Neural cell (in vitro differentiated cells): ENCODE measurements around the gene SFXN1. TPM values are rescaled to one million over a fixed set of nuclear protein-coding genes. Genes with fewer than 3 reads are reported as not detected.

Source experiments
- H2AFZ ChIP-seq: fragments of 200-600, 300-800 bp; sonication (generic), shearing (Covaris generic); 2 replicates; pipeline ENCODE4 v1.6.0; 2014; ENCODE audit warnings: low read depth, mild to moderate bottlenecking, antibody characterized with exemption, low read length, moderate library complexity
- H3F3A ChIP-seq: fragments of 200-600 bp; shearing (Covaris generic); 2 replicates; pipeline ENCODE4 v1.6.1; 2016; ENCODE audit warnings: mild to moderate bottlenecking, moderate library complexity, mixed read lengths, antibody characterized with exemption, low read length; ENCODE audit not compliant: insufficient read depth, poor library complexity, severe bottlenecking
- H3K27ac ChIP-seq: fragments of 200-600, 300-800 bp; sonication (generic), shearing (Covaris generic); 2 replicates; pipeline ENCODE4 v1.5.1; 2014; ENCODE audit warnings: mild to moderate bottlenecking, low read length, moderate library complexity
- H3K27me3 ChIP-seq: fragments of 300-800, 200-600 bp; sonication (generic), shearing (Covaris generic); 2 replicates; pipeline ENCODE4 v1.6.0; 2014; ENCODE audit warnings: mild to moderate bottlenecking, low read depth, low read length, moderate library complexity; ENCODE audit not compliant: insufficient read depth
- H3K36me3 ChIP-seq: fragments of 300-800, 200-600 bp; sonication (generic), shearing (Covaris generic); 2 replicates; pipeline ENCODE4 v1.5.1; 2014; ENCODE audit warnings: mild to moderate bottlenecking, antibody characterized with exemption, low read length, moderate library complexity; ENCODE audit not compliant: insufficient read depth
- H3K4me2 ChIP-seq: fragments of 300-800, 200-600 bp; sonication (generic), shearing (Covaris generic); 2 replicates; pipeline ENCODE4 v1.6.0; 2014; ENCODE audit warnings: mild to moderate bottlenecking, low read length
- H3K4me3 ChIP-seq: fragments of 300-800, 200-600 bp; sonication (generic), shearing (Covaris generic); 2 replicates; pipeline ENCODE4 v1.5.1; 2014; ENCODE audit warnings: mild to moderate bottlenecking, low read length, moderate library complexity
- H3K79me2 ChIP-seq: fragments of 200-600 bp; shearing (Covaris generic); replicated peaks from 2 replicates; pipeline ENCODE4 v1.6.0; 2014; ENCODE audit warnings: mild to moderate bottlenecking, low read length, moderate library complexity; ENCODE audit not compliant: insufficient read depth
- H3K9ac ChIP-seq: fragments of 300-800, 200-600 bp; sonication (generic), shearing (Covaris generic); 2 replicates; pipeline ENCODE4 v1.6.1; 2016; ENCODE audit warnings: mild to moderate bottlenecking, low read length, mixed read lengths
- H3K9me2 ChIP-seq: fragments of 200-600 bp; shearing (Covaris generic); 2 replicates; pipeline ENCODE4 v1.6.1; 2016; ENCODE audit warnings: mild to moderate bottlenecking, low read length, mixed read lengths; ENCODE audit not compliant: insufficient read depth
- H3K9me3 ChIP-seq: fragments of 200-600, 300-800 bp; sonication (generic), shearing (Covaris generic); 2 replicates; pipeline ENCODE4 v1.6.1; 2016; ENCODE audit warnings: mild to moderate bottlenecking, mixed run types, low read length, moderate library complexity, mixed read lengths
- H4K20me1 ChIP-seq: fragments of 200-600 bp; shearing (Covaris generic); 2 replicates; pipeline ENCODE4 v1.6.1; 2016; ENCODE audit warnings: mild to moderate bottlenecking, mixed run types; ENCODE audit not compliant: insufficient read depth
- EP300 ChIP-seq: fragments of 450-650 bp; conservative IDR thresholded peaks from 2 replicates; pipeline ENCODE4 v1.6.1; 2014; ENCODE audit warnings: antibody characterized with exemption, mild to moderate bottlenecking, moderate library complexity; ENCODE audit not compliant: poor library complexity, severe bottlenecking
- EZH2 ChIP-seq: fragments of 200-600, 300-800 bp; shearing (Covaris generic), sonication (generic); IDR thresholded peaks from 2 replicates; pipeline ENCODE4 v1.6.1; 2014; ENCODE audit warnings: antibody characterized with exemption, low read length, borderline replicate concordance, mild to moderate bottlenecking; ENCODE audit not compliant: insufficient read depth, poor library complexity, severe bottlenecking
- MXI1 ChIP-seq: fragments of 450-650 bp; conservative IDR thresholded peaks from 2 replicates; pipeline ENCODE4 v1.6.1; 2014; ENCODE audit warnings: antibody characterized with exemption, mild to moderate bottlenecking; ENCODE audit not compliant: poor library complexity, severe bottlenecking
- POLR2AphosphoS5 ChIP-seq: IDR thresholded peaks from 2 replicates; pipeline ENCODE4 v1.6.1; 2012
- RAD21 ChIP-seq: fragments of 450-650 bp; conservative IDR thresholded peaks from 2 replicates; pipeline ENCODE4 v1.6.1; 2014; ENCODE audit warnings: antibody characterized with exemption, mild to moderate bottlenecking, moderate library complexity
- REST ChIP-seq: IDR thresholded peaks from 2 replicates; pipeline ENCODE4 v1.6.1; 2012; ENCODE audit warnings: borderline replicate concordance
- SMC3 ChIP-seq: fragments of 450-650 bp; conservative IDR thresholded peaks from 2 replicates; pipeline ENCODE4 v1.6.1; 2014; ENCODE audit warnings: antibody characterized with exemption, mild to moderate bottlenecking, moderate library complexity; ENCODE audit not compliant: poor library complexity
- TAF1 ChIP-seq: IDR thresholded peaks from 2 replicates; pipeline ENCODE4 v1.6.1; 2012; ENCODE audit warnings: low read depth
- polyA plus RNA-seq: library from polyadenylated mRNA; depleted of rRNA; stranded (reverse); fragments of >200 nt; gene quantifications from 2 replicates; pipeline ENCODE4 v1.2.3, GENCODE V29; 2014

The SFXN1 gene
- polyA plus RNA-seq, 1 donor from 2014 or later = 109 TPM

GRCh38 chr5:175513297-175513696 lies 34.9 kb downstream of the SFXN1 start:
- TF ChIP-seq POLR2AphosphoS5 (no peak), REST (no peak), TAF1 (no peak)
- no peaks in the 10 kb centered on the region for H3K9me3 ChIP-seq
- H3K27ac ChIP-seq = no peak overlapping the region
- no peak overlapping the region for H2AFZ ChIP-seq
- no peaks in the 10 kb centered on the region for H3K79me2 ChIP-seq
- no peaks in the 10 kb centered on the region for H4K20me1 ChIP-seq
- H3F3A ChIP-seq = no peaks in the 10 kb centered on the region
- H3K36me3 ChIP-seq = peaks cover 17% of the 10 kb centered on the region
- H3K9me2 ChIP-seq = no peaks in the 10 kb centered on the region
- no peaks in the 10 kb centered on the region for H3K27me3 ChIP-seq
- H3K9ac ChIP-seq = no peak overlapping the region
- H3K4me2 ChIP-seq = no peak overlapping the region
- H3K4me3 ChIP-seq = no peak overlapping the region

- Histone ChIP-seq H2AFZ (no peak overlapping the region), H3K36me3 (peaks cover 21% of the 10 kb centered on the region)
Measured at GRCh38 chr5:175513726-175514125, 35.4 kb downstream of the SFXN1 start.

More at GRCh38 chr5:175513726-175514125, 35.4 kb downstream of the SFXN1 start:
- no peak for TF ChIP-seq SMC3
- TF ChIP-seq REST = no peak
- TF ChIP-seq RAD21 = no peak
- no peak for TF ChIP-seq MXI1
- TF ChIP-seq EP300 = no peak
- TF ChIP-seq EZH2 = no peak
- Histone ChIP-seq H3K9me3 (no peaks in the 10 kb centered on the region), H3K4me3 (no peak overlapping the region), H3K9ac (no peak overlapping the region), H3F3A (no peaks in the 10 kb centered on the region), H3K79me2 (no peaks in the 10 kb centered on the region), H3K9me2 (no peaks in the 10 kb centered on the region), H4K20me1 (no peaks in the 10 kb centered on the region), H3K27ac (no peak overlapping the region), H3K27me3 (no peaks in the 10 kb centered on the region), H3K4me2 (no peak overlapping the region)
